ENCODE results near the gene LIPI. TPM values are rescaled to one million over a fixed set of nuclear protein-coding genes. Genes with fewer than 3 reads are reported as not detected.

The LIPI gene
- total and polyA plus RNA-seq, 2 donors (not counting 1 experiment from before 2014, with no cell fraction given), result not detected

DNA sequence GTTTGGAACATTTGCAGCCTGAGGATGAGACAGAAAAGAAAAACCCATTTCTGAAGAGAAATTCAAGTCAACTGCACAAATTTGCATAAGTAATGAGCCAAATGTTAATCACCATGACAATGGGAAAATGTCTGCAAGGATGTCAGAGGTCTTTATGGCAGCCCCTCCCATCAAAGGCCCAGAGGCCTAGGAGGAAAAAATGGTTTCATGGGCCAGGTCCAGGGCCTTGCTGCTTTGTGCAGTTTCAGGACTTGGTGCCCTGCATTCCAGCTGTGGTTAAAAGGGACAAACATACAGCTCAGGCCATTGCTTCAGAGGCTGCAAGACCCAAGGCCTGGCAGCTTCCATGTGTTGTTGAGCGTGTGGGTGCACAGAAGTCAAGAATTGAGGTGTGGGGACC lies 18.6 kb upstream of the LIPI start:
- Histone ChIP-seq H3K4me1 (ENCODE audit: control insufficient read depth, extremely low read depth, insufficient read depth, low read length) (no peaks in the 10 kb centered on the region), H3K27ac (ENCODE audit: insufficient read depth, low read length) (no peak overlapping the region), H3K36me3 (ENCODE audit: control insufficient read depth, insufficient read depth, low read length) (no peaks in the 10 kb centered on the region), H3K9me3 (ENCODE audit: control insufficient read depth, insufficient read depth, low read depth, low read length) (no peaks in the 10 kb centered on the region), H3K4me3 (replicated peaks in 1 of 4; ENCODE audit: control extremely low read depth in 1 of 4, insufficient read depth in 1 of 4, low read depth in 3 of 4, low read length in 4 of 4) (no peak overlapping the region), H3K4me2 (ENCODE audit: extremely low read depth, insufficient read depth, low read length) (no peak overlapping the region), H3K9ac (ENCODE audit: insufficient read depth, low read length) (no peak overlapping the region), H2AFZ (ENCODE audit: low read length) (no peak overlapping the region), H4K20me1 (ENCODE audit: control insufficient read depth, extremely low read depth, insufficient read depth, low read length) (no peaks in the 10 kb centered on the region), H3K27me3 (ENCODE audit: control insufficient read depth, insufficient read depth, low read length) (no peaks in the 10 kb centered on the region), H3K79me2 (ENCODE audit: control insufficient read depth, insufficient read depth, low read length) (no peaks in the 10 kb centered on the region)
- DNase-seq (ENCODE audit: low read depth in 2 of 2), result no peak
- TF ChIP-seq CTCF (conservative IDR thresholded peaks at IDR 0.05 in 1 of 2, IDR thresholded peaks at IDR 0.05 in 1 of 2; ENCODE audit: low read depth in 1 of 2, low read length in 2 of 2) (no peak), EZH2 (IDR thresholded peaks at IDR 0.05; ENCODE audit: low read length, missing control alignments) (no peak)

DNA sequence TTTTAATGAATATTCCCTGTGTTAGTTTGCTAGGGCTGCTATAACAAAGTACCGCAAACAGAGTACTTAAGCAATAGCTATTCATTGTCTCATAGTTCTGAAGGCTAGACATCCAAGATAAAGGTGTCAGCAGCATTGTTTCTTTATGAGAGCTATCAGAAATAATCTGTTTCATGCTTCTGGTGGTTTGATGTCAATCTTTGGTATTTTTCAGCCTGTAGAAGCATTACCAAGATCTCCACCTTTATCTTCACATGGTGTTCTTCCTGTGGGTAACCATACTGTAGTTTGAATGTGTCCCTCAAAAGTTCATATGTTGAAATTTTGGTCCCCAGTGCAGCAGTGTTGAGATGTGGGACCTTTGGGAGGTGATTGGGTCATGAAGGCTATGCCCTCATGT lies 12.6 kb upstream of the LIPI start:
- Histone ChIP-seq H3K27ac (ENCODE audit: insufficient read depth, low read length) (no peak overlapping the region), H3K27me3 (ENCODE audit: control insufficient read depth, insufficient read depth, low read length) (no peaks in the 10 kb centered on the region), H2AFZ (ENCODE audit: low read length) (no peak overlapping the region), H3K9ac (ENCODE audit: insufficient read depth, low read length) (no peak overlapping the region), H3K79me2 (ENCODE audit: control insufficient read depth, insufficient read depth, low read length) (no peaks in the 10 kb centered on the region), H3K4me3 (replicated peaks in 1 of 4; ENCODE audit: control extremely low read depth in 1 of 4, insufficient read depth in 1 of 4, low read depth in 3 of 4, low read length in 4 of 4) (no peak overlapping the region), H4K20me1 (ENCODE audit: control insufficient read depth, extremely low read depth, insufficient read depth, low read length) (no peaks in the 10 kb centered on the region), H3K4me1 (ENCODE audit: control insufficient read depth, extremely low read depth, insufficient read depth, low read length) (no peaks in the 10 kb centered on the region), H3K4me2 (ENCODE audit: extremely low read depth, insufficient read depth, low read length) (no peak overlapping the region), H3K36me3 (ENCODE audit: control insufficient read depth, insufficient read depth, low read length) (no peaks in the 10 kb centered on the region), H3K9me3 (ENCODE audit: control insufficient read depth, insufficient read depth, low read depth, low read length) (no peaks in the 10 kb centered on the region)
- DNase-seq (ENCODE audit: low read depth in 2 of 2), result no peak
- TF ChIP-seq EZH2 (IDR thresholded peaks at IDR 0.05; ENCODE audit: low read length, missing control alignments), result no peak
- no peak for TF ChIP-seq CTCF (conservative IDR thresholded peaks at IDR 0.05 in 1 of 2, IDR thresholded peaks at IDR 0.05 in 1 of 2; ENCODE audit: low read depth in 1 of 2, low read length in 2 of 2)

GRCh38 chr21:14215971-14216641 lies 5.4 kb upstream of the LIPI start, which contains the start of gene RBM11:
RBM11 (plus strand) TSS chr21:14216157; CDS start chr21:14216187, 30 bp downstream.
- TF ChIP-seq CTCF (conservative IDR thresholded peaks at IDR 0.05 in 1 of 2, IDR thresholded peaks at IDR 0.05 in 1 of 2; ENCODE audit: low read depth in 1 of 2, low read length in 2 of 2), result no peak
- TF ChIP-seq EZH2 (IDR thresholded peaks at IDR 0.05; ENCODE audit: low read length, missing control alignments), result no peak
- no peak within 1 kb of the TSS for H3K9ac ChIP-seq (ENCODE audit: insufficient read depth, low read length)
- H3K79me2 ChIP-seq (ENCODE audit: control insufficient read depth, insufficient read depth, low read length), result no peaks in the 10 kb centered on the region
- H3K9me3 ChIP-seq (ENCODE audit: control insufficient read depth, insufficient read depth, low read depth, low read length), result no peaks in the 10 kb centered on the region
- H3K4me3 ChIP-seq (replicated peaks in 1 of 4; ENCODE audit: control extremely low read depth in 1 of 4, insufficient read depth in 1 of 4, low read depth in 3 of 4, low read length in 4 of 4), result peak within 1 kb of the TSS; percentile 27 to 56 (median 41)
- H3K27ac ChIP-seq (ENCODE audit: insufficient read depth, low read length), result no peak within 1 kb of the TSS
- no peaks in the 10 kb centered on the region for H3K27me3 ChIP-seq (ENCODE audit: control insufficient read depth, insufficient read depth, low read length)
- no peaks in the 10 kb centered on the region for H3K36me3 ChIP-seq (ENCODE audit: control insufficient read depth, insufficient read depth, low read length)
- H4K20me1 ChIP-seq (ENCODE audit: control insufficient read depth, extremely low read depth, insufficient read depth, low read length), result no peaks in the 10 kb centered on the region
- peak within 1 kb of the TSS; percentile 58 for H3K4me2 ChIP-seq (ENCODE audit: extremely low read depth, insufficient read depth, low read length)
- DNase-seq (ENCODE audit: low read depth in 2 of 2), result peak; percentile 6 to 16
- peak within 1 kb of the TSS; percentile 52 for H2AFZ ChIP-seq (ENCODE audit: low read length)
- no peaks in the 10 kb centered on the region for H3K4me1 ChIP-seq (ENCODE audit: control insufficient read depth, extremely low read depth, insufficient read depth, low read length)

All from fibroblast of lung (primary cell).